Activated T-helper 17 cell treated with anti-CD3 and anti-CD28 coated beads, Interleukin-2, amount 50 U/mL, for 72 hours (primary cell): ENCODE data around the gene C11orf58. TPM values are rescaled to one million over a fixed set of nuclear protein-coding genes. Genes with fewer than 3 reads are reported as not detected.
A peak's percentile ranks its signal among the peaks of the same experiment; 100 is the strongest.

Source experiments
- ATAC-seq: fragments of 150-1000 bp; cut with Tn5 transposase; replicated peaks from 2 replicates; pipeline ENCODE4 v1.10.0; 2021; ENCODE audit warnings: mild to moderate bottlenecking, moderate library complexity
- H3K27ac Mint-ChIP-seq: one replicate; pipeline ENCODE4 v1.8.0; 2022; ENCODE audit warnings: mixed read lengths
- H3K27me3 Mint-ChIP-seq: one replicate; pipeline ENCODE4 v1.8.0; 2022; ENCODE audit warnings: mixed read lengths
- H3K36me3 Mint-ChIP-seq: one replicate; pipeline ENCODE4 v1.8.0; 2022; ENCODE audit warnings: low read depth, mild to moderate bottlenecking, mixed read lengths
- H3K4me1 Mint-ChIP-seq: one replicate; pipeline ENCODE4 v1.8.0; 2022; ENCODE audit warnings: mixed read lengths
- H3K4me3 Mint-ChIP-seq: one replicate; pipeline ENCODE4 v1.8.0; 2022; ENCODE audit warnings: mild to moderate bottlenecking, mixed read lengths
- H3K9me3 Mint-ChIP-seq: one replicate; pipeline ENCODE4 v1.8.0; 2022; ENCODE audit warnings: mixed read lengths
- total RNA-seq, 2 donors: library from RNA; stranded (reverse); gene quantifications; one replicate each; pipeline ENCODE4 v1.2.3, GENCODE V29; 2022

The C11orf58 gene
- total RNA-seq, 2 donors from 2014 or later = 122 to 126 TPM

GRCh38 chr11:16786131-16786530, 47.7 kb downstream of the C11orf58 start:
- H3K9me3 Mint-ChIP-seq = no peaks in the 10 kb centered on the region
- no peaks in the 10 kb centered on the region for H3K27me3 Mint-ChIP-seq
- peak overlapping the region; percentile 34 for H3K27ac Mint-ChIP-seq
- peaks cover 19% of the 10 kb centered on the region for H3K36me3 Mint-ChIP-seq
- peaks cover 6% of the 10 kb centered on the region for H3K4me1 Mint-ChIP-seq
- no peak for ATAC-seq
- no peak overlapping the region for H3K4me3 Mint-ChIP-seq

- ATAC-seq = no peak
- Mint-ChIP-seq H3K36me3 (peaks cover 29% of the 10 kb centered on the region), H3K27ac (peak overlapping the region; percentile 56), H3K9me3 (no peaks in the 10 kb centered on the region), H3K27me3 (no peaks in the 10 kb centered on the region), H3K4me3 (no peak overlapping the region), H3K4me1 (peaks cover 16% of the 10 kb centered on the region)
Observed at GRCh38 chr11:16787035-16787742, 48.7 kb downstream of the C11orf58 start.

- ATAC-seq = peak; percentile 63
- H3K27me3 Mint-ChIP-seq = no peaks in the 10 kb centered on the region
- no peaks in the 10 kb centered on the region for H3K9me3 Mint-ChIP-seq
- no peak overlapping the region for H3K4me3 Mint-ChIP-seq
- H3K4me1 Mint-ChIP-seq = peaks cover 16% of the 10 kb centered on the region
- peak overlapping the region; percentile 42 for H3K27ac Mint-ChIP-seq
- peaks cover 37% of the 10 kb centered on the region for H3K36me3 Mint-ChIP-seq
Observed at GRCh38 chr11:16788141-16789062, 50.0 kb downstream of the C11orf58 start.

- H3K4me3 Mint-ChIP-seq = no peak overlapping the region
- no peaks in the 10 kb centered on the region for H3K27me3 Mint-ChIP-seq
- no peaks in the 10 kb centered on the region for H3K9me3 Mint-ChIP-seq
- ATAC-seq = no peak
- H3K27ac Mint-ChIP-seq = peak overlapping the region; percentile 88
- H3K4me1 Mint-ChIP-seq = peaks cover 16% of the 10 kb centered on the region
- peaks cover 40% of the 10 kb centered on the region for H3K36me3 Mint-ChIP-seq
Observed at GRCh38 chr11:16789063-16789420, 50.6 kb downstream of the C11orf58 start.

GRCh38 chr11:16789560-16790485, 51.4 kb downstream of the C11orf58 start:
- no peak for ATAC-seq
- H3K27ac Mint-ChIP-seq = peak overlapping the region; percentile 88
- peaks cover 42% of the 10 kb centered on the region for H3K36me3 Mint-ChIP-seq
- H3K9me3 Mint-ChIP-seq = no peaks in the 10 kb centered on the region
- peaks cover 17% of the 10 kb centered on the region for H3K4me1 Mint-ChIP-seq
- no peaks in the 10 kb centered on the region for H3K27me3 Mint-ChIP-seq
- peak overlapping the region; percentile 69 for H3K4me3 Mint-ChIP-seq

GRCh38 chr11:16790486-16791190, 52.2 kb downstream of the C11orf58 start:
- Mint-ChIP-seq H3K27me3 (no peaks in the 10 kb centered on the region), H3K27ac (peak overlapping the region; percentile 88), H3K9me3 (no peaks in the 10 kb centered on the region), H3K4me3 (peak overlapping the region; percentile 69), H3K4me1 (peaks cover 23% of the 10 kb centered on the region), H3K36me3 (peaks cover 46% of the 10 kb centered on the region)
- ATAC-seq = no peak

GRCh38 chr11:16791191-16791961, 52.9 kb downstream of the C11orf58 start:
- Mint-ChIP-seq H3K27ac (peak overlapping the region; percentile 88), H3K4me3 (peak overlapping the region; percentile 69)

GRCh38 chr11:16792426-16792825, 54.0 kb downstream of the C11orf58 start:
- Mint-ChIP-seq H3K4me3 (peak overlapping the region; percentile 87), H3K9me3 (no peaks in the 10 kb centered on the region), H3K27me3 (no peaks in the 10 kb centered on the region), H3K4me1 (peaks cover 28% of the 10 kb centered on the region), H3K36me3 (peaks cover 46% of the 10 kb centered on the region), H3K27ac (peak overlapping the region; percentile 96)
- no peak for ATAC-seq

More at GRCh38 chr11:16791191-16791961, 52.9 kb downstream of the C11orf58 start:
- Mint-ChIP-seq H3K36me3 (peaks cover 46% of the 10 kb centered on the region), H3K9me3 (no peaks in the 10 kb centered on the region), H3K27me3 (no peaks in the 10 kb centered on the region), H3K4me1 (peaks cover 27% of the 10 kb centered on the region)
- ATAC-seq = peak; percentile 74

GRCh38 chr11:16793009-16793408, 54.6 kb downstream of the C11orf58 start:
- Mint-ChIP-seq H3K9me3 (no peaks in the 10 kb centered on the region), H3K4me3 (peak overlapping the region; percentile 87), H3K36me3 (peaks cover 44% of the 10 kb centered on the region), H3K27ac (peak overlapping the region; percentile 96), H3K27me3 (no peaks in the 10 kb centered on the region), H3K4me1 (peaks cover 27% of the 10 kb centered on the region)
- ATAC-seq = no peak

GRCh38 chr11:16793511-16793910, 55.1 kb downstream of the C11orf58 start:
- H3K27ac Mint-ChIP-seq = peak overlapping the region; percentile 96
- peaks cover 27% of the 10 kb centered on the region for H3K4me1 Mint-ChIP-seq
- ATAC-seq = no peak
- no peaks in the 10 kb centered on the region for H3K9me3 Mint-ChIP-seq
- peaks cover 39% of the 10 kb centered on the region for H3K36me3 Mint-ChIP-seq
- H3K4me3 Mint-ChIP-seq = peak overlapping the region; percentile 87
- no peaks in the 10 kb centered on the region for H3K27me3 Mint-ChIP-seq

- Mint-ChIP-seq H3K27me3 (no peaks in the 10 kb centered on the region), H3K4me1 (peaks cover 29% of the 10 kb centered on the region), H3K27ac (peak overlapping the region; percentile 96), H3K36me3 (peaks cover 39% of the 10 kb centered on the region), H3K9me3 (no peaks in the 10 kb centered on the region), H3K4me3 (peak overlapping the region; percentile 87)
- ATAC-seq = no peak
Observed at GRCh38 chr11:16794047-16794818, 55.8 kb downstream of the C11orf58 start.

GRCh38 chr11:16795146-16795545, 56.7 kb downstream of the C11orf58 start:
- Mint-ChIP-seq H3K4me3 (peak overlapping the region; percentile 87), H3K36me3 (peaks cover 32% of the 10 kb centered on the region), H3K9me3 (no peaks in the 10 kb centered on the region), H3K27me3 (no peaks in the 10 kb centered on the region), H3K27ac (peak overlapping the region; percentile 96), H3K4me1 (peaks cover 34% of the 10 kb centered on the region)
- ATAC-seq = peak; percentile 44
